NCI-H2196 (cell line): Measurements from ENCODE around the gene C20orf173.
"Not testable (repeated sequence)": the region's sequence is repeated elsewhere in the genome, so short reads cannot be mapped to it uniquely, and the experiment has no call there.

Experiments used
- DNase-seq: peaks from one replicate; lab custom pipeline; 2025; ENCODE audit not compliant: unreplicated experiment; lab: John Stamatoyannopoulos, UW

Gene C20orf173

DNA sequence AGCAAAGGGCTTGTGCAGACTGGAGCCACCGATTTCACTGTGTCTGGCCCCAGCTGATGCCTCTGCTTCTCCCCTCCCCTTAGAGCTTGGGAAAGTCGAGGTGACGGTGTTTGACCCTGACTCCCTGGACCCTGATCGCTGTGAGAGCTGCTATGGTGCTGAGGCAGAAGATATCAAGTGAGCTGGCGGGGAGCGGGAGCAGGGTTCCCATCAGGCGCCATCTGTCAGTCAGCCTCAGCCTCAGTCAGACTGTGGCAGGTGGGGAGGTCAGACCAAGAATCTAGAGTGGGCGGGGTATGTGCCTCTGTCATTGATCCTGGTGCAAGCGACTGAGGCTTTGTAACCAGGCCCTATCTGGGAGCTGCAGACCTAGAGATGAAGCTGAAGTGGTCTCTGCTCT lies 17.9 kb upstream of the C20orf173 start:
- DNase-seq, result no peak

DNA sequence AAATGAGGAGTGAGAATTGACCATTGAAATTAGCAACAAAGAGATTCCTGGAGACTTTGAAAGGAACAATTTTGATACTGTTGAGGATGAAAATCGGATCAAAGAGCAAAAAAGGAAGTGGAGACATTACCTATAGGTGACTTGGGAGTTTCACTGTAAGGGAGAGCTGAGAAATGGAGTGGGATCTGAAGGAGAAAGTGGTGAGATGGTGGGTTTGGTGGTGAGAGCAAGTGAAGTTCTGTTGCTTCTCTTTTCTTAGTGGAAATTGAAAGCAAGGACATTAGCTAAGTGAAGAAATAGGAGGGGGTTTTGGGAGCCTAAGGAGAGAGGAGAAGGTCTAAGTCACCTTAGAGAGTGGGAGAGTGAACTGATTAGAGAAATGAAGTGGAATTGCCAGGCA lies 16.7 kb upstream of the C20orf173 start:
- DNase-seq, result no peak

DNA sequence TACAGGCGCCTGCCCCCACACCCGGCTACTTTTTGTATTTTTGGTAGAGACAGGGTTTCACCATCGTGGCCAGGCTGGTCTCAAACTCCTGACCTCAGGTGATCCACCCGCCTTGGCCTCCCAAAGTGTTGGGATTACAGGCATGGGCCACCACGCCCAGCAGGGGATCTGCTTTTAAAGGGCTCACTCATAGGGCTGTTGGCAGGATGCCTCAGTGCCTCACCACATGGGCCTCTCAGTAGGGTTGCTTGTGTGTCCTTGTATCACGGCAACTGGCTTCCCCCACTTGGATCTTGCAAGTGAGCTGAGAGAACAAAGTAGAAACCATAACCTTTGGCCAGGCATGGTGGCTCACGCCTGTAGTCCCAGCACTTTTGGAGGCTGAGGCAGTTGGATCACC lies 15.5 kb upstream of the C20orf173 start:
- not testable (repeated sequence) for DNase-seq

DNA sequence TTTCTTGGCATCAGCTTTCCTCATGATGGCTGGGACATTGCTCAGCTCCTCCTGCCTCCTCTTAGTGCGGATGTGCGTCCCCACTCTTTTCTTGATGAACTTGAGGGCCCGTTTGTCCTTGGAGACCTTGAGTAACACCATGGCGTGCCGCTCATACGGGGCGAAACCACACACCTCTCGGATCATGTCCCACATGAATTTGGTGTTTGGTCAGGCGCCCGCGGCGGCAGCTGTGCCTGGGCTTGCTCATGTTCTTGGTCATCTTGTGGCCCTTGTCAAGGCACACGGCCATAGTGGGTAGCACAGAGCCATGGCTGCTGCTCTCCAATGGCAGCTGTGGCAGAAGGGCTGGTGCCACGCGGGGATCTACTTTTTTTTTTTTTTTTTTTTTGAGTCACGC lies 15.0 kb upstream of the C20orf173 start:
- no peak for DNase-seq

DNA sequence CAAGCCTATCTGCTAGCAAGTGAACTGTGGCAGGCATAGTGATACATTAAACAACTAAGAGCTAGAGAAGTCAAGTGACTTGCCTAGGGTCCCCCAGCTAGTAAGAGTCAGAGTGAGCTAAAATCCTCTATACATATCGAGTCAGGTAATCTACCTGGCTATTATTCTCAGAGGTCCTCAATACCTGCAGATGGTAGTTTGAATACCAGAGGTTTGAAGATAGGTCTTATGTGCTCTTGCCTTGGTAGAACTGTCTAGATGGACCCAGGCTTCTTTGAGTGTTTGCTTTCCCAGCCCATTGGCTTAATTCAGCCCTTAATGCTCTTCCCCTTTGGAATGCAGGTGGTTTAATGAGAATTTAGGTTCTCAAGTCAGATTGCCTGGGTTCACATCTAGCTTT lies 13.5 kb upstream of the C20orf173 start:
- DNase-seq, result no peak

DNA sequence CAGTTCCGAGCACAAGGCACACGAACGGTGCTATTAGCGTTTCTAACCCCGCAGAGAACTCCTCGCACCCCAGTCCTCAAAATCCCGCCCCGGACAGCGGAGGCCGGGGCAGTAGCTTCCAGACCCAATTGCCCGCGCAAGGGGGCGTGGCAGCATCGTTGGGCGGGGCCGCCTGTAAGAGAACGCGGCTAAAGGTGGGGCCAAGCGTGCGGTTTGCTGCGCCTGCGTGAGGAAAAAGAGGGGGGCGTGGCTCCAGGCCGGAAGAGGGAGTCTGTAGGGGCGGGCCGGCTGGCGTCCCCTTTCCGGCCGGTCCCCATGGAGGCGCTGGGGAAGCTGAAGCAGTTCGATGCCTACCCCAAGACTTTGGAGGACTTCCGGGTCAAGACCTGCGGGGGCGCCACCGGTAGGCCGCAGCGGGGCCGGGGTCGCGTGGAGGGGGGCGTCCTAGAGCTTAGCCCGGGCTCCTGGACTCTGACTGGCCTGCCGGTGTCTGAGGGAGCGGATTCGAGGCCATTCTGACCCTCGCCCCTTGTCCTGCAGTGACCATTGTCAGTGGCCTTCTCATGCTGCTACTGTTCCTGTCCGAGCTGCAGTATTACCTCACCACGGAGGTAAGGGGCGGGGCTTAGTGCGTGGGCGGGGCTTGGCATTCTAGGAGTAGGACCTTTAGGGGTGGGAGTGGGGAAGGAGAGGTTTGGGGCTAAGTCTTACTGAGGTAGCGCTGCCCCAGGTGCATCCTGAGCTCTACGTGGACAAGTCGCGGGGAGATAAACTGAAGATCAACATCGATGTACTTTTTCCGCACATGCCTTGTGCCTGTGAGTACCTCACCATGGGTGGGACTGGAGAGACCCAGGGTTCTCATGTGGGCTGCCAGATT lies 12.6 kb upstream of the C20orf173 start, which contains the start of gene ERGIC3:
ERGIC3 (plus strand) TSS at position 296 of the 880 bp plus-strand sequence; CDS start at position 316, 20 bp downstream.
- peak; percentile 99 for DNase-seq

DNA sequence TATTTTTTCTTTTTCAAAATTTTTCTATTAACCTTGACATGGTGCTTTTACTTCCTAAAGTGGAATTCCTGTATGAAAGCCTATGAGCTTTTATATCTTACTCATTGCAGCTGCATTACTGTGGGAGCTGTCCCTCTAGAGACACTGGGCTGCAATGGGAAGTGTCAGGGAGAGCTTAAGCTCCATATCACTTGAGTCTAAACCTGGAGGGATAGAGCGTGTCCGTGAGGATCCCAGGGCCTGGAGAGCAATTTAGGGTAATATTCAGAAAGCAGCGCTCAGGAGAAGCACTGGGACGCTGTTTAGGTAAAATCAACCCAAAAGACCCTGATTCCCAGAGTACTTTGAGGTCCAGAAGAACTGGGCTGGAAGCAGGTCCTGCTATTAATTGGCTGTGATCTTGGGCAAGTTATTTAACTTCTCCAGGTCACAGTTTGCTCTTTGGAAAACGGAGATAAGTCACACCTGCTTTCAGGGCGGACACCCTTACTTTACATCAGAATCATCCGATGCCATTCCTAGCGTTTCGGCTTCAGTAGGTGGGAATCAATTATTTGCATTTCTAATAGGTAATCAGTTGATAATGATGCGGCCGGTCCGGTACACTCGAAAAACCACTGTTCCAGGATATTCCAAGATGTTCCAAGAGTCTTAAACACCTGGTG lies 11.8 kb upstream of the C20orf173 start:
- no peak for DNase-seq

DNA sequence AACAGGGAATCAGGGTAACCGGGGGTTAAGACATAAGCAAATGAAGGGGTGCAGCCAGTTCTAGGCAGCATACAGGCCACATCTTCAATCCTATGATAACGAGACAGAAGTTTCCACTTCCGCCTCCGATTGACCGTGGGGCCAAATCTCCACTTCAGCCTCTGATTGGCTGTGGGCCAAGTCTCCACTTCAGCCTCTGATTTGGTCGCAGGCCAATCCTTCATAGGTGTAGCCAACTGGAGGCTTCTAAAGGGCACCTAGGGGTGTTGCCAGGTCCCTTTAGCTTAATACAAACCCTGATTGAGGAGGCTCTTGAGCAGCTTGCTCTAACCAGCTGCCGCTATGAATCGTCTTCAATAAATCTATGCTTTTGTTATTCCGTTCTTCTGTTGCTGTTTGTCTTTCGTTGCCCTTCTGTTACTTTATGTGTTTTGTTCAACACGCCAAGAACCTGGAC lies 10.3 kb upstream of the C20orf173 start:
- DNase-seq, result peak; percentile 98

DNA sequence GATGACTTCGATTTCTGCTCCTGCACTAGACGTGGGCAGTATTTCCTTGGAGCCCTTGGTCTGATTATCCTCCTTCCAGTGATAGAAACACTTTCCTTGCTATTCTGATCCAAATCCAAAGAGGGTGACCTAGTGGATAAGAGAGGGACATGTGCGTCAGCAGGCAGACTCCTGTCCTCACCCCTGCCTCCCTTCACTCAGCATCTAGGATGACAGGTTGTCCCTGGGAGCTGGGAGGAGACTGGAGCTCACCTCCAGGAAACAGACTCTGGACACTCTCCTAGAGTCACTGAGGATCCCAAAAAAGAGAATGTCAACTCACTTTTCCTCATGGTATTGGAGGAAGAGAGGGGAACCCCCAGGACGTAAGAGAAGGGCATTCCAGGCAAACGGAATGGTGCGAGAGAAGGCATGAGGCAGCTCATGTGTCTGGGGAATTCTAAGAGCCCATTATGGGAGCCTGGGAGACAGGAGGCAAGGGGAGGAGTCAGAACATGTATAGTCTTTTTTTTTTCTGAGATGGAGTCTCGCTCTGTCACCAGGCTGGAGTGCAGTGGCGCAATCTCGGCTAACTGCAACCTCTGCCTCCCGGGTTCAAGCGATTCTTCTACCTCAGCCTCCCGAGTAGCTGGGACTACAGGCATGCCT lies 2.2 kb downstream of the C20orf173 start:
- no peak for DNase-seq

DNA sequence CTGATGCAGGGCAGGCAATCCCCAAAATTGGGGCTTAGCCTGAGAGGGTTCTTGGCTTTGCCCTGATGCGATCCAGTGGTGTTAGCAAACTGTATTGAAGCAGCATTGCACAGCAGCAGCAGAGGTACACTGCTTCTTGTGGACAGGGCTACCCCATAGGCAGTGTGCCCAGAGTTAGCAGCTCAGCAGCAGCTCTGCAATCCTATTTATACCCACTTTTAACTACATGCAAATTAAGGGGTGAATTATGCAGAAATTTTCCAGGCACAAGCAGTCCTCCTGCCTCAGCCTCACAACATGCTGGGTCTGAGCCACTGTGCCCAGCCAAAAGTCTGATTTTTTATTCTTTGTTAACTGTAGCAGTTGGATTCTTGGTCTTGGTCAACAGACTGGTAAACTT lies 3.8 kb downstream of the C20orf173 start:
- no peak for DNase-seq

DNA sequence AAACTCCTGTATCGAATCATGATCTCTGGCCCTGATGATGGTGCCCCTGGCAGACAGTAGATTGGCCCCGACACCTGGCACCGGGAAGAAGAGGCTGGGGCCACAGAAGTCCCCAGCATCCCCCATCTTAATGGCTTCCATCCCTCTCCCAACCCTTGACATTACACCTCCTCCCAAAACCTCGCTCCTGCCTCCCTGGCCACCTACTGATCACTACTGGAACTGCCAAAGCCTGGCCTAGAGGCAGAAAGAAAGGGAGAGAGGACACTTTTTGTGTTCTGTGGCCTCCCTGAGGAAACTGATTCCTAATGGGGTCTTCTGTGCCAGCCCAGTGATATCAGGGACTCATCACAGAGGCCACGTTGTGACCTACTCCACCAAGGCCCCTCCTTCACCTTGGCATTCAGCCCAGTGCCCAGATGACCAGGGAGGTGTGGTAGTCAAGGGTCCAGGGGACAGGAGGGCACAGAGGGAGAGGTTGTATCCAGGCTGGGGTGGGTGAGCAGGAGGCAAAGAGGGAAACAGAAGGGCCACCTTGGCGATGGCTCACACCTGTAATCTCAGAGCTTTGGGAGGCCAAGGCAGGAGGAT lies 6.1 kb downstream of the C20orf173 start:
- DNase-seq, result peak; percentile 36

DNA sequence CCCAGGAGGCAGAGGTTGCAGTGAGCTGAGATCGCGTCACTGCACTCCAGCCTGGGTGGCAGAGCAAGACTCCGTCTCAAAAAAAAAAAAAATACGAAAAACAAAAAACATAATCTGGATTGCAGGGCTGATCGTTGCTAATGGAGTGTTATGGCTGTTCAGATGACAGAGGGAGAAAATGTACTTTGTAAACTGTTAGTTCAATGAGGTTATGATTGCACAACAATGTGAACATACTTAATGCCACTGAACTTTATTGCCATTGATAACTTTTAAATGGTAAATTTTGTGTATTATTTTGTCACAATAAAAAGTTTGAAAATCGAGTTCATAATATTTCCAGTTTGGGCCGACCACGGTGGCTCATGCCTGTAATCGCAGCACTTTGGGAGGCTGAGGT lies 10.5 kb downstream of the C20orf173 start:
- DNase-seq, result no peak

DNA sequence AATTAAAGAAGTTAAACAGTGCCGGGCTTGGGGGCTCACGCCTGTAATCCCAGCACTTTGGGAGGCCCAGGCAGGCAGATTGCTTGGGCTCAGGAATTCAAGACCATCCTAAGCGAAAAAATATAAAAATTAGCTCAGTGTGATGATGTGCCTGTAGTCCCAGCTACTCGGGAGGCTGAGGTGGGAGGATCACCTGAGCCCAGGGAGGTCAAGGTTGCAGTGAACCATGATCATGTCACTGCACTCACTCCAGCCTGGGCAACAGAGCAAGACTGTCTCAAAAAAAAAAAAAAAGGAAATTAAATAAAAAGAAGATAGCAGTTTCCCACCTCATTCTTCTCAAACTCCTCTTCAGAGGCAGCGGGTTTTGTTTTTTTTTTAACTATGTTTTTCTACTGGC lies 11.7 kb downstream of the C20orf173 start:
- DNase-seq, result not testable (repeated sequence)

DNA sequence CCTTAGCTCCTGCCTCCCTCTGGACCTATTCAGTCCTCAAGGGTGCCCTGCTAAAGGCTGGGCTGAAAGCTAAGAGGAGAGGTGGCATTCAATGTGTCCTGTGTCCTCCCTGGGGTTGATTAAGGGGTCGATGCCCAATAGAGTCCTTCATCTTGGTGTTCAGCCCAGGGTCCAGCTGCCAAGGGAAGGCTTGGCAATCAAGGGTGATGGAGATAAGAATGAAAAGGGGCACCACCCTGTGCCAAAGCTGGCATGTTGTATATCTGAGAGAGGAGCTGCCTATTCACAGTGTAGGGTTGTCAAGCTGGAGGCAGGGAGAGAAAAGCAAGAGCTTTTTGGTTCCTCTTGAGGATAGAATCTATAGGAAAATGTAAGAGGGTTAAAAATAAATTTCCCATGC lies 12.3 kb downstream of the C20orf173 start:
- peak; percentile 33 for DNase-seq

DNA sequence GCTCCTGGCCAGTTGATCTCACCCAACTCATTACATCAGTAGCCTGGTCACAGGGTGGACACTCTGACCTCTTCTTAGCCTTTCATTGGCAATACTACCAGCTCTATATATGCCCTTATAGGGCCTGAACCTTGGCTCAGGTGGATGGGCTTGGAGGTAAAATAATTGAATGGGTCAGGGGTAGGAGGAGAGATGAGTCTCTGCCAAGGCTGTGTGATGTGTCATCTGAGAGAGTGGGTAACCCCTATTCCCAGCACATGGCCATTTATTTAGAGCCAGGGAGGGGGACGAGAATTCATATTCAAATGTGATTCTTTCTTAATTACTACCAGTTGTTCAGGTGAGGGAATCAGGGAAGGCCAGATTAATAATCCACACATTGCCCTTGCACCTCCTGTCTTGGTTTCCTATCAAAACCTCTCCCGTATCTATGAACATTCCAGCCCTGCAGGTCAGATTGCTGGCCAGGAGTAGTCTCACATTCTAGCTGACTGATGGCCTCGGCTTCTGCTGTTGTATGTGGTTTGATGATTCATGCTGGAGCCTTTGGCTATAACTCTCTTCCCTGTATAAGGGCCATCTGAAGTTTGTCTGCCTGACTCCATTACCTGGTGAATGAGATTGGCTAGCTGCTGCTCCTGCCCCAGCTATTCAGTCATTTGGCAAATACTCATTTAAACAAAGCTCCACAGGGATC lies 13.4 kb downstream of the C20orf173 start:
- DNase-seq, result peak; percentile 45

DNA sequence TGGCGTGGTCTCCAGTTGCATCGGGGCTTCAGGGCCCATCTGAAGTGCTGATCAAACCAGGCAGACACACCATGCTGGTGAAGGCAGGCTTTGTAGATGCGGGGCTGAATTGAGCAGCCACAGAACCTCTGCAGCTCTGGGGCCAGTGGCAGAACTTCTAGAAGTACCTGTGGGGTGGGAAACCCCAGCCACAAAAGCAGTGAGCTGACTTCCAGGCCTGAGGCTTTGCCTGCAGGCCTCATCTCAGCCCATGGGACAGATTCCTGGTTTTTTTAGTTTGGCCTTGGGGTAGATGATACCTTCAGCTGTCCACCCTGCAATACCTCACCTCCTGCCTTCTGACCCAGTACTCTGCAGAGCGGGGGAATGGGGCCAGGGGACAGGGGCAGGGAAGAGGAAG lies 14.1 kb downstream of the C20orf173 start:
- DNase-seq, result no peak

DNA sequence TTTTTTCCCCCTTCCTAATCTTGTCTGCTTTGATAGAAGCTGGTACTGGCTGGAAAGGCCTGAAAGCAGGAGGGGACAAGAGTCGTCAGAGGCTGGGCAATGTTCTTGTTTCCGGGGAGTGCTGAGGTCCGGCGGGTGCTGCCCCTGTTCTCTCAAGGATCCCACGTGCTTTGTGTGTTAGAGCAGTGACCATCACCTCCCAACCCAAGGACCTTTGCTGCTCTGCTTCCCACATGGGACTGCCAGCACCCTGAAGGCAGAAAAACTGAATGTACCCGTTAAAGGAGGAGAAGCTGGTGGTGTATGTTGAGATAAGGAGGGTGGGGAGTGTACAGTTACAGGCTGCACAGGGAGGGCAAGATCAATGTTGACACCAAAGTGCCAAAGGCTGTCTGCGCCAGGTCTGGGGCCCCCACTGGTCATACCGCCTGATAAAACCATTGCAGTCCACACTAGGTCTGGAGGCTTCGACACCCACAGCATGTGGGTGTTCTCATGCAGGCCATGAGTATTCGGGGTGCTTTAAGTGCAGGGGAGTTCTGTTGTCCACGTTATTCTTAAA lies 15.0 kb downstream of the C20orf173 start:
- no peak for DNase-seq

DNA sequence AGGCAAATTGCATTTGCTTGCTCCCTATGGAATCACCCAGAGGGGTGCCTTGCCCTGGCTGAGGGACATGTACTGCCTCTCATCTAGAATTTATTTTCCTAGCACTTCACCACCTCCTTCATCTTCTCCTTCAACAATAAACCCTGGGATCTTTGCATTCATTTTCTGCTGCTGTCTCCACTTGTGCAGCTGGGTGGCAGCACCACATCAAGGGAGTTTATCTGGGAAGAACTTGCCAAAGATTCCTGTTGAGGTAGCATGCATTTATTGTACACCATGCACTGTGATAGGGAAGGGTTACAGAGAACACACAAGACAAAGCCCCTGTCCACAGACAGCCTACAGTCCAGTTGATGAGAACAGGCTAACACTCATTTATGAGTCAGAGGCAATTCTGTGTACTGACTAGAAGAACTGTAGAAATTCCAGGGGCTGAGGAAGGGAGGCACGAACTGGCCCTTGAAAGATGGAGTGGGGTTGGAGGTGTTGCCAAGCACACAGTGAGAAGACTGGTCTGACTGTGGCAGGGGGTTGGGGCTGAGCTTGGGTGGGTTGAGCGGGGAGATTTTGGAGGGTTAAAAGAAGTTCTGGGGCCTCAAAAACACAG lies 17.5 kb downstream of the C20orf173 start:
- peak; percentile 68 for DNase-seq

DNA sequence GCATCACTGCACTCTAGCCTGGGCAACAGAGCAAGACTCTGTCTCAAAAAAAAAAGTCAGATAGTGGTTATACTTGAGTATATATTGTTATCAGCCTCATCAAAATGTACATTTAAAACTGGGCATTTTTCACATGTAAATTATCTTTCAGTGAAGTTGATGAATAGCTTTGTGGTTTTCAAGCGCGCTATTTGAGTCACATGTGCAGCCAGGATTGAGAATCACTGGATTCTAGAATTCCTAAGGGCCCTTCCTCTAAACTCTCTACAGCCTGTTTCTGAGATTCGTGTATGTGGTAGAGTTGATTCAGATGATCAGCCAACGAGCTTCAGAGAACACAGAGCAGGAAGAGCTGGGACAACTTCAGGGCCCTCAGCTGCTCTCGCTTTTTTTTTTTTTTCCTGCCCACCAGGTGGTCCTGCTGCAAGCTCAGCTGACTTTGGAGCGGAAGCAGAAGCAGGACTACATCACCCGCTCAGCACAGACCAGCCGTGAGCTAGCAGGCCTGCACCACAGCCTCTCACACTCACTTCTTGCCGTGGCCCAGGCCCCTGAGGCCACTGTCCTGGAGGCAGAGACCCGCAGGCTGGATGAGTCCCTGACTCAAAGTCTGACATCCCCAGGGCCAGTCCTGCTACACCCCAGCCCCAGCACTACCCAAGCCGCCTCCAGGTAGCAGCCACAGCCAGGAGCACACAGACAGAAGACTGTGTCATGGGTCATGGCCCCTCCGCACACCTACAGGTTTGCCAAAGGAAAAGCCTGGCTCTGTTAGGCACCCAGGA lies 18.3 kb downstream of the C20orf173 start:
- no peak for DNase-seq
